Measurements from ENCODE around the gene UVSSA.
"Not testable (repeated sequence)": the region's sequence is repeated elsewhere in the genome, so short reads cannot be mapped to it uniquely, and the experiment has no call there.

Gene UVSSA

GRCh38 chr4:1331591-1332353 lies 15.2 kb upstream of the UVSSA start:
- H3K36me3 ChIP-seq (ENCODE audit: insufficient read depth, low read length), result peaks cover 53% of the 10 kb centered on the region
- H3K4me1 ChIP-seq (ENCODE audit: insufficient read depth, low read length), result no peaks in the 10 kb centered on the region
- no peak overlapping the region for H3K4me3 ChIP-seq (ENCODE audit: low read length)
- no peak overlapping the region for H2AFZ ChIP-seq (ENCODE audit: low read depth, low read length)
- no peaks in the 10 kb centered on the region for H3K9me3 ChIP-seq (ENCODE audit: low read length)
- H3K27me3 ChIP-seq (ENCODE audit: insufficient read depth, low read length), result no peaks in the 10 kb centered on the region

GRCh38 chr4:1332686-1333085 lies 14.3 kb upstream of the UVSSA start:
- Histone ChIP-seq H3K27me3 (ENCODE audit: insufficient read depth, low read length) (no peaks in the 10 kb centered on the region), H3K4me1 (ENCODE audit: insufficient read depth, low read length) (no peaks in the 10 kb centered on the region), H2AFZ (ENCODE audit: low read depth, low read length) (no peak overlapping the region), H3K4me3 (ENCODE audit: low read length) (no peak overlapping the region), H3K36me3 (ENCODE audit: insufficient read depth, low read length) (peaks cover 57% of the 10 kb centered on the region), H3K9me3 (ENCODE audit: low read length) (no peaks in the 10 kb centered on the region)

- Histone ChIP-seq H3K4me3 (ENCODE audit: low read length) (no peak overlapping the region), H3K9me3 (ENCODE audit: low read length) (no peaks in the 10 kb centered on the region), H3K27me3 (ENCODE audit: insufficient read depth, low read length) (no peaks in the 10 kb centered on the region), H3K4me1 (ENCODE audit: insufficient read depth, low read length) (no peaks in the 10 kb centered on the region), H2AFZ (ENCODE audit: low read depth, low read length) (no peak overlapping the region), H3K36me3 (ENCODE audit: insufficient read depth, low read length) (peaks cover 57% of the 10 kb centered on the region)
Observed at GRCh38 chr4:1333256-1333655, 13.8 kb upstream of the UVSSA start.

GRCh38 chr4:1333851-1334578 lies 13.0 kb upstream of the UVSSA start:
- H2AFZ ChIP-seq (ENCODE audit: low read depth, low read length); H3K9me3 ChIP-seq (ENCODE audit: low read length); H3K4me3 ChIP-seq (ENCODE audit: low read length); H3K4me1 ChIP-seq (ENCODE audit: insufficient read depth, low read length); H3K27me3 ChIP-seq (ENCODE audit: insufficient read depth, low read length): not testable (repeated sequence)
- peaks cover 58% of the 10 kb centered on the region for H3K36me3 ChIP-seq (ENCODE audit: insufficient read depth, low read length)

GRCh38 chr4:1334579-1334895 lies 12.5 kb upstream of the UVSSA start:
- no peaks in the 10 kb centered on the region for H3K9me3 ChIP-seq (ENCODE audit: low read length)
- no peaks in the 10 kb centered on the region for H3K4me1 ChIP-seq (ENCODE audit: insufficient read depth, low read length)
- no peaks in the 10 kb centered on the region for H3K27me3 ChIP-seq (ENCODE audit: insufficient read depth, low read length)
- peaks cover 60% of the 10 kb centered on the region for H3K36me3 ChIP-seq (ENCODE audit: insufficient read depth, low read length)
- H3K4me3 ChIP-seq (ENCODE audit: low read length), result no peak overlapping the region
- H2AFZ ChIP-seq (ENCODE audit: low read depth, low read length), result no peak overlapping the region

GRCh38 chr4:1335193-1335883 lies 11.7 kb upstream of the UVSSA start:
- not testable (repeated sequence) for H3K4me1 ChIP-seq (ENCODE audit: insufficient read depth, low read length); H2AFZ ChIP-seq (ENCODE audit: low read depth, low read length); H3K27me3 ChIP-seq (ENCODE audit: insufficient read depth, low read length); H3K9me3 ChIP-seq (ENCODE audit: low read length); H3K4me3 ChIP-seq (ENCODE audit: low read length)
- peaks cover 64% of the 10 kb centered on the region for H3K36me3 ChIP-seq (ENCODE audit: insufficient read depth, low read length)

- Histone ChIP-seq H2AFZ (ENCODE audit: low read depth, low read length) (no peak overlapping the region), H3K4me3 (ENCODE audit: low read length) (no peak overlapping the region), H3K4me1 (ENCODE audit: insufficient read depth, low read length) (no peaks in the 10 kb centered on the region), H3K27me3 (ENCODE audit: insufficient read depth, low read length) (no peaks in the 10 kb centered on the region), H3K9me3 (ENCODE audit: low read length) (no peaks in the 10 kb centered on the region), H3K36me3 (ENCODE audit: insufficient read depth, low read length) (peaks cover 70% of the 10 kb centered on the region)
Observed at GRCh38 chr4:1336088-1336491, 10.9 kb upstream of the UVSSA start.

GRCh38 chr4:1337376-1337831 lies 9.6 kb upstream of the UVSSA start:
- H3K4me3 ChIP-seq (ENCODE audit: low read length), result no peak overlapping the region
- H3K9me3 ChIP-seq (ENCODE audit: low read length), result no peaks in the 10 kb centered on the region
- no peaks in the 10 kb centered on the region for H3K27me3 ChIP-seq (ENCODE audit: insufficient read depth, low read length)
- H3K4me1 ChIP-seq (ENCODE audit: insufficient read depth, low read length), result no peaks in the 10 kb centered on the region
- H3K36me3 ChIP-seq (ENCODE audit: insufficient read depth, low read length), result peaks cover 73% of the 10 kb centered on the region
- H2AFZ ChIP-seq (ENCODE audit: low read depth, low read length), result no peak overlapping the region

- peaks cover 68% of the 10 kb centered on the region for H3K36me3 ChIP-seq (ENCODE audit: insufficient read depth, low read length)
- H3K27me3 ChIP-seq (ENCODE audit: insufficient read depth, low read length), result no peaks in the 10 kb centered on the region
- no peak overlapping the region for H2AFZ ChIP-seq (ENCODE audit: low read depth, low read length)
- H3K9me3 ChIP-seq (ENCODE audit: low read length), result no peaks in the 10 kb centered on the region
- H3K4me3 ChIP-seq (ENCODE audit: low read length), result no peak overlapping the region
- no peaks in the 10 kb centered on the region for H3K4me1 ChIP-seq (ENCODE audit: insufficient read depth, low read length)
Observed at GRCh38 chr4:1337951-1338751, 8.9 kb upstream of the UVSSA start.

GRCh38 chr4:1338752-1339414 lies 8.1 kb upstream of the UVSSA start:
- Histone ChIP-seq H3K36me3 (ENCODE audit: insufficient read depth, low read length) (peaks cover 68% of the 10 kb centered on the region), H3K4me3 (ENCODE audit: low read length) (no peak overlapping the region), H2AFZ (ENCODE audit: low read depth, low read length) (no peak overlapping the region), H3K27me3 (ENCODE audit: insufficient read depth, low read length) (no peaks in the 10 kb centered on the region), H3K4me1 (ENCODE audit: insufficient read depth, low read length) (no peaks in the 10 kb centered on the region), H3K9me3 (ENCODE audit: low read length) (no peaks in the 10 kb centered on the region)

GRCh38 chr4:1339489-1339888 lies 7.5 kb upstream of the UVSSA start:
- H3K36me3 ChIP-seq (ENCODE audit: insufficient read depth, low read length), result peaks cover 64% of the 10 kb centered on the region
- no peaks in the 10 kb centered on the region for H3K9me3 ChIP-seq (ENCODE audit: low read length)
- no peaks in the 10 kb centered on the region for H3K27me3 ChIP-seq (ENCODE audit: insufficient read depth, low read length)
- H3K4me1 ChIP-seq (ENCODE audit: insufficient read depth, low read length), result no peaks in the 10 kb centered on the region
- no peak overlapping the region for H2AFZ ChIP-seq (ENCODE audit: low read depth, low read length)
- H3K4me3 ChIP-seq (ENCODE audit: low read length), result no peak overlapping the region

- peaks cover 57% of the 10 kb centered on the region for H3K36me3 ChIP-seq (ENCODE audit: insufficient read depth, low read length)
Observed at GRCh38 chr4:1340181-1340747, 6.7 kb upstream of the UVSSA start.

More at GRCh38 chr4:1340181-1340747, 6.7 kb upstream of the UVSSA start:
- no peaks in the 10 kb centered on the region for H3K27me3 ChIP-seq (ENCODE audit: insufficient read depth, low read length)
- H3K4me3 ChIP-seq (ENCODE audit: low read length), result no peak overlapping the region
- no peaks in the 10 kb centered on the region for H3K9me3 ChIP-seq (ENCODE audit: low read length)
- H3K4me1 ChIP-seq (ENCODE audit: insufficient read depth, low read length), result no peaks in the 10 kb centered on the region
- no peak overlapping the region for H2AFZ ChIP-seq (ENCODE audit: low read depth, low read length)
